GM12878 (cell line): ENCODE data around the gene NECTIN1. TPM values are rescaled to one million over a fixed set of nuclear protein-coding genes. Genes with fewer than 3 reads are reported as not detected.

Experiments used
- ATAC-seq: fragments of 200-7000 bp; cut with Tn5 transposase; 3 replicates; pipeline ENCODE4 v1.9.1; 2020; ENCODE audit warnings: mild to moderate bottlenecking, moderate library complexity
- BruUV-seq: library from RNA; stranded (reverse); fragments of 400-500 nt; replicated peaks from 2 replicates; lab custom pipeline; 2021; lab: Mats Ljungman, UMichigan
- CTCF ChIA-PET: fragments of 300-600 bp; sonication (Branson Sonifier 250); formaldehyde crosslinking; extraction: SDS; loops from one replicate; lab custom pipeline; 2021; ENCODE audit warnings: inconsistent platforms; lab: Yijun Ruan, JAX
- POLR2A ChIA-PET: fragments of 350-600 bp; formaldehyde crosslinking; extraction: SDS; loops from one replicate; lab custom pipeline; 2021; ENCODE audit warnings: inconsistent platforms; lab: Charles Lee
- RAD21 ChIA-PET: fragments of 300-600 bp; sonication (Branson Sonifier 250); formaldehyde crosslinking; loops from one replicate; lab custom pipeline; 2023; ENCODE audit warnings: antibody characterized with exemption; ENCODE audit not compliant: unreplicated experiment; lab: Charles Lee
- SMC1A ChIA-PET: fragments of 300-600 bp; sonication (Branson Sonifier 250); formaldehyde crosslinking; loops from one replicate; lab custom pipeline; 2023; ENCODE audit not compliant: unreplicated experiment, uncharacterized antibody; lab: Charles Lee
- DNase-seq: peaks from one replicate; pipeline ENCODE4 v3.0.0-alpha.2; 2011; ENCODE audit warnings: low read depth, low spot score
- FAIRE-seq: peaks from 3 replicates; lab custom pipeline; 2011; peaks lifted over from hg19 to GRCh38; lab: Jason Lieb, UNC
- H2AFZ ChIP-seq: 2 replicates; pipeline ENCODE4 v1.6.0; 2011; ENCODE audit warnings: low read depth, low read length, control low read depth; ENCODE audit not compliant: control insufficient read depth
- H3K27ac ChIP-seq: 2 replicates; pipeline ENCODE4 v1.5.1; 2011; ENCODE audit warnings: control low read depth; ENCODE audit not compliant: control insufficient read depth, insufficient read depth
- H3K27me3 ChIP-seq, 2 experiments: replicated peaks in 1 of 2; 2 replicates each; pipeline versions ENCODE4 v1.6.0 to v1.6.1; 2011; ENCODE audit warnings: low read length in 1 of 2; ENCODE audit not compliant: control insufficient read depth in 2 of 2, insufficient read depth in 2 of 2
- H3K36me3 ChIP-seq, 2 experiments: 2 replicates each; pipeline ENCODE4 v1.5.1; 2011; ENCODE audit warnings: low read length in 1 of 2; ENCODE audit not compliant: control insufficient read depth in 2 of 2, insufficient read depth in 2 of 2
- H3K4me1 ChIP-seq: 2 replicates; pipeline ENCODE4 v1.6.1; 2011; ENCODE audit warnings: mild to moderate bottlenecking, low read length, moderate library complexity, mixed read lengths; ENCODE audit not compliant: control insufficient read depth, insufficient read depth
- H3K4me2 ChIP-seq: 2 replicates; pipeline ENCODE4 v1.6.0; 2011; ENCODE audit warnings: control low read depth; ENCODE audit not compliant: control insufficient read depth, insufficient read depth
- H3K4me3 ChIP-seq: fragments of 200-600 bp; sonication (generic); 2 replicates; pipeline ENCODE4 v1.5.1; 2016
- H3K79me2 ChIP-seq: 2 replicates; pipeline ENCODE4 v1.6.0; 2011; ENCODE audit warnings: low read length; ENCODE audit not compliant: control insufficient read depth, insufficient read depth
- H3K9ac ChIP-seq: 2 replicates; pipeline ENCODE4 v1.8.0; 2011; ENCODE audit warnings: low read length, control low read depth, mixed read lengths; ENCODE audit not compliant: control insufficient read depth, insufficient read depth
- H3K9me3 ChIP-seq: replicated peaks from 3 replicates; pipeline ENCODE4 v1.5.1; 2011; ENCODE audit warnings: mild to moderate bottlenecking, low read length; ENCODE audit not compliant: control insufficient read depth, insufficient read depth
- H4K20me1 ChIP-seq: 2 replicates; pipeline ENCODE4 v1.6.0; 2011; ENCODE audit not compliant: control insufficient read depth, insufficient read depth
- BHLHE40 ChIP-seq, 2 experiments: fragments of 450-650 bp in 1 of 2; IDR thresholded peaks; 2 replicates each; pipeline ENCODE4 v1.6.1; 2011 to 2017; ENCODE audit warnings: low read depth in 2 of 2, borderline replicate concordance in 1 of 2, improper control_type of control experiment in 1 of 2, low read length in 1 of 2, mild to moderate bottlenecking in 1 of 2
- CHD4 ChIP-seq: fragments of 200-600 bp; sonication (generic); IDR thresholded peaks from 2 replicates; pipeline ENCODE4 v1.6.1; 2016; ENCODE audit warnings: mild to moderate bottlenecking
- DPF2 ChIP-seq: fragments of 450-650 bp; IDR thresholded peaks from 2 replicates; pipeline ENCODE4 v1.6.1; 2017; ENCODE audit warnings: mild to moderate bottlenecking
- GATAD2B ChIP-seq: fragments of 450-650 bp; conservative IDR thresholded peaks from 2 replicates; pipeline ENCODE4 v1.6.1; 2017; ENCODE audit warnings: low read depth, mild to moderate bottlenecking, moderate library complexity
- HDAC2 ChIP-seq: fragments of 200-600 bp; sonication (generic); IDR thresholded peaks from 2 replicates; pipeline ENCODE4 v1.6.1; 2017
- HDAC6 ChIP-seq: fragments of 200-600 bp; sonication (generic); IDR thresholded peaks from one replicate; pipeline ENCODE4 v1.8.0; 2017; ENCODE audit warnings: antibody characterized with exemption; ENCODE audit not compliant: unreplicated experiment
- IKZF2 ChIP-seq, 2 experiments: fragments of 450-650 bp; IDR thresholded peaks; 2 replicates each; pipeline ENCODE4 v1.6.1; 2017; ENCODE audit warnings: mild to moderate bottlenecking in 2 of 2, moderate library complexity in 2 of 2
- IRF4 ChIP-seq: IDR thresholded peaks from 2 replicates; pipeline ENCODE4 v1.6.1; 2011; ENCODE audit warnings: low read depth, low read length
- MEF2A ChIP-seq: IDR thresholded peaks from 2 replicates; pipeline ENCODE4 v1.6.1; 2011; ENCODE audit warnings: low read depth, mild to moderate bottlenecking, low read length, moderate library complexity; ENCODE audit not compliant: insufficient read depth
- NKRF ChIP-seq: fragments of 450-650 bp; conservative IDR thresholded peaks from 2 replicates; pipeline ENCODE4 v1.6.1; 2017; ENCODE audit warnings: mild to moderate bottlenecking, moderate library complexity
- NR2F1 ChIP-seq: fragments of 450-650 bp; conservative IDR thresholded peaks from 2 replicates; pipeline ENCODE4 v1.6.1; 2017; ENCODE audit warnings: mild to moderate bottlenecking
- NRF1 ChIP-seq: conservative IDR thresholded peaks from 2 replicates; pipeline ENCODE4 v1.6.1; 2011; ENCODE audit warnings: mild to moderate bottlenecking, low read depth, low read length, improper control_type of control experiment
- RELB ChIP-seq: fragments of 450-650 bp; IDR thresholded peaks from 2 replicates; pipeline ENCODE4 v1.6.1; 2017; ENCODE audit warnings: low read depth, mild to moderate bottlenecking, moderate library complexity
- SPI1 ChIP-seq: IDR thresholded peaks from 2 replicates; pipeline ENCODE4 v1.6.1; 2011; ENCODE audit warnings: low read depth, mild to moderate bottlenecking, low read length, moderate library complexity, borderline replicate concordance; ENCODE audit not compliant: insufficient read depth
- SRF ChIP-seq, 2 experiments: IDR thresholded peaks; 2 replicates each; pipeline ENCODE4 v1.6.1; 2011; ENCODE audit warnings: low read depth in 2 of 2, low read length in 2 of 2, mild to moderate bottlenecking in 1 of 2, moderate library complexity in 1 of 2
- WRNIP1 ChIP-seq: IDR thresholded peaks from 2 replicates; pipeline ENCODE4 v1.6.1; 2011; ENCODE audit warnings: low read depth, low read length, improper control_type of control experiment, borderline replicate concordance
- WGBS: methylation state at CpG from one replicate; pipeline ENCODE4 v1.1.6; 2016; ENCODE audit warnings: low lambda C conversion rate; ENCODE audit not compliant: insufficient replicate concordance, insufficient coverage; ENCODE audit errors: missing lambda C conversion rate; 5-methylcytosine and 5-hydroxymethylcytosine counted together
- in situ Hi-C: fragments of 300-500 bp; cut with MboI; formaldehyde crosslinking; loops from 9 replicates; pipeline ENCODE4 v1.14.3; 2018; ENCODE audit warnings: mixed read lengths
- intact Hi-C: fragments of 100-400 bp; cut with micrococcal nuclease; formaldehyde crosslinking; loops from one replicate; pipeline ENCODE4 v1.14.2; 2022; ENCODE audit not compliant: unreplicated experiment
- polyA plus RNA-seq, 11 experiments: library from polyadenylated mRNA; depleted of rRNA in 4 of 11; unstranded in 6 of 11; stranded (reverse) in 5 of 11; fragments of >200 nt; fragmentation: Nextera tagmentation in 4 of 11; fragmentation: Illumina TruSeq in 1 of 11; extraction: Ambion mirVana in 4 of 11; extraction: Trizol in 1 of 11; gene quantifications; 1 replicate in 1 of 11; 2 replicates in 10 of 11; pipeline versions ENCODE4 v1.2.1 to v1.2.3, GENCODE V29; 2011 to 2016; ENCODE audit warnings: inconsistent platforms in 2 of 11, missing spikeins in 2 of 11, low read depth in 1 of 11
- total RNA-seq, 4 experiments: library from RNA; depleted of rRNA in 3 of 4; stranded (reverse); fragments of >200 nt in 3 of 4; fragmentation: Illumina TruSeq in 1 of 4; extraction: Trizol in 1 of 4; gene quantifications; 2 replicates each; pipeline versions ENCODE4 v1.2.1 to v1.2.3, GENCODE V29; 2013 to 2021
- TF ChIP-seq, protein P1 (sequence below): fragments of 450-650 bp; formaldehyde crosslinking; IDR thresholded peaks from 2 replicates; pipeline ENCODE4 v1.5.0; 2022; ENCODE audit warnings: mild to moderate bottlenecking, missing genetic modification characterization

The NECTIN1 gene
- total and polyA plus RNA-seq, 10 of the 15 experiments (the other 5 are each of a cell fraction or from before 2014, with no cell fraction given) = 0.97 to 9.2 (median 2.3) TPM

DNA sequence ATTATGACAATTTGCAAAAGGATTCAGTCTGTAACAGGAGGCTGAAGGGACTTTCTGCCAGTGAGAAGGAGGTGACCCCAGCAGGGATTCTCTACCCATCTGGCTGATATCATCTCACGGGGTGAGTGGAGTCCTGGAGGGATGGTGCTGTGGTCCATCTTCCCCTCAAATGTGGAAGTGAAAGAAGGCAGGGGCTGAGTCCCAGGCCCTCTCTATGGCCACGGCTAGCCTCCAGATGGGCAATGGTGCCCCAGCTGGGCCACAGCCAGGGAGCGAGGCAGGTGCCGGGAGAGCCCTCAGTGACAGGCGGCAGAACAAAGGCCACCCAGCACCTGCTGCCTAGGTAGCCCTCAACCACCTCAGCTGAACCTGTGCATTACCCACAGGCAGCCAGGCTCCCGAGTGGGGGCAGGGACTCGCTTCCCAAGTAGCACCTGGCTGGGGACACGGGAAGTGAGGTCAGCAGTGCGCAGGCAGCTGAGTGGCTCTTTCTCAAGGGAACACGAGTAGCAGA lies 6.7 kb downstream of the NECTIN1 start:
- POLR2A ChIA-PET = interaction anchor here (1.0 kb wide), 2 partner anchors 13 to 28 kb away, joined by 3 to 4 read pairs; no protein-coding TSS in a partner anchor
- H3K4me2 ChIP-seq = no peak overlapping the region
- intact Hi-C loops = no loop called here
- TF ChIP-seq CHD4 (no peak), SRF (IDR thresholded peaks at IDR 0.05; ENCODE audit: low read depth in 2 of 2, low read length in 2 of 2) (no peak), DPF2 (peak; percentile 54; the same call in 1 of the 2 replicates), WRNIP1 (no peak), IKZF2 (IDR thresholded peaks at IDR 0.05) (peak in 1 of 2 experiments; percentile 36; a peak in 1 of 4 replicates), RELB (peak; percentile 42; the same call in 1 of the 2 replicates), SPI1 (peak; percentile 82), IRF4 (0 out of 2 replicates have a peak, but pooled peaks have one; percentile 11), NRF1 (no peak), MEF2A (no peak), HDAC6 (no peak), NKRF (no peak), BHLHE40 (IDR thresholded peaks at IDR 0.05; ENCODE audit: borderline replicate concordance in 1 of 2, low read depth in 2 of 2, low read length in 1 of 2) (peak in 1 of 2 experiments; percentile 65; a peak in 1 of 4 replicates), GATAD2B (peak; percentile 62), NR2F1 (peak; percentile 34; the same call in 1 of the 2 replicates), HDAC2 (no peak)
- TF ChIP-seq, protein P1, sequence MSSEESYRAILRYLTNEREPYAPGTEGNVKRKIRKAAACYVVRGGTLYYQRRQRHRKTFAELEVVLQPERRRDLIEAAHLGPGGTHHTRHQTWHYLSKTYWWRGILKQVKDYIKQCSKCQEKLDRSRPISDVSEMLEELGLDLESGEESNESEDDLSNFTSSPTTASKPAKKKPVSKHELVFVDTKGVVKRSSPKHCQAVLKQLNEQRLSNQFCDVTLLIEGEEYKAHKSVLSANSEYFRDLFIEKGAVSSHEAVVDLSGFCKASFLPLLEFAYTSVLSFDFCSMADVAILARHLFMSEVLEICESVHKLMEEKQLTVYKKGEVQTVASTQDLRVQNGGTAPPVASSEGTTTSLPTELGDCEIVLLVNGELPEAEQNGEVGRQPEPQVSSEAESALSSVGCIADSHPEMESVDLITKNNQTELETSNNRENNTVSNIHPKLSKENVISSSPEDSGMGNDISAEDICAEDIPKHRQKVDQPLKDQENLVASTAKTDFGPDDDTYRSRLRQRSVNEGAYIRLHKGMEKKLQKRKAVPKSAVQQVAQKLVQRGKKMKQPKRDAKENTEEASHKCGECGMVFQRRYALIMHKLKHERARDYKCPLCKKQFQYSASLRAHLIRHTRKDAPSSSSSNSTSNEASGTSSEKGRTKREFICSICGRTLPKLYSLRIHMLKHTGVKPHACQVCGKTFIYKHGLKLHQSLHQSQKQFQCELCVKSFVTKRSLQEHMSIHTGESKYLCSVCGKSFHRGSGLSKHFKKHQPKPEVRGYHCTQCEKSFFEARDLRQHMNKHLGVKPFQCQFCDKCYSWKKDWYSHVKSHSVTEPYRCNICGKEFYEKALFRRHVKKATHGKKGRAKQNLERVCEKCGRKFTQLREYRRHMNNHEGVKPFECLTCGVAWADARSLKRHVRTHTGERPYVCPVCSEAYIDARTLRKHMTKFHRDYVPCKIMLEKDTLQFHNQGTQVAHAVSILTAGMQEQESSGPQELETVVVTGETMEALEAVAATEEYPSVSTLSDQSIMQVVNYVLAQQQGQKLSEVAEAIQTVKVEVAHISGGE (CRISPR knock-in tag) = no peak

More for the DNA sequence above, 6.7 kb downstream of the NECTIN1 start:
- WGBS = 27% methylated on average over 10 of the region's 10 CpGs
- FAIRE-seq (peak; percentile 52), DNase-seq (peak; percentile 17), ATAC-seq (peak; percentile 74)
- Histone ChIP-seq H3K27ac (no peak overlapping the region), H3K36me3 (no peaks in the 10 kb centered on the region; a peak in 2 of 4 replicates), H2AFZ (no peak overlapping the region), H3K4me3 (no peak overlapping the region), H3K79me2 (peaks cover 7% of the 10 kb centered on the region), H3K9me3 (no peaks in the 10 kb centered on the region), H3K4me1 (peaks cover 19% of the 10 kb centered on the region), H4K20me1 (no peaks in the 10 kb centered on the region), H3K27me3 (peaks cover 0 to 1% of the 10 kb centered on the region in 2 experiments; a peak in 1 of 4 replicates), H3K9ac (no peak overlapping the region)
- ChIA-PET RAD21 (interaction anchor here (1.6 to 9.2 kb wide), 3 partner anchors 28 to 54 kb away, joined by 7 to 192 read pairs (median 12); no protein-coding TSS in a partner anchor), CTCF (interaction anchor here (0.8 to 10.3 kb wide), 4 partner anchors 21 to 399 kb away, joined by 3 to 214 read pairs (median 14); no protein-coding TSS in a partner anchor), SMC1A (interaction anchor here (1.1 to 4.0 kb wide), 3 partner anchors 9 to 48 kb away, joined by 3 to 33 read pairs (median 5); no protein-coding TSS in a partner anchor)
- in situ Hi-C loops = no loop called here
- BruUV-seq = no TSS peak
